H1 (cell line): ENCODE measurements around the gene TEX2. TPM values are rescaled to one million over a fixed set of nuclear protein-coding genes. Genes with fewer than 3 reads are reported as not detected.

Experiments
- CTCF ChIA-PET: fragments of 300-600 bp; sonication (Branson Sonifier 250); formaldehyde crosslinking; loops from one replicate; lab custom pipeline; 2021; ENCODE audit not compliant: partially characterized antibody; lab: Charles Lee
- POLR2A ChIA-PET: fragments of 300-600 bp; sonication (Branson Sonifier 250); formaldehyde crosslinking; loops from one replicate; lab custom pipeline; 2021; ENCODE audit warnings: inconsistent platforms; ENCODE audit not compliant: partially characterized antibody; lab: Charles Lee
- DNase-seq, 2 experiments: peaks; one replicate each; pipeline versions ENCODE4 v3.0.0 to v3.0.0-alpha.2; 2010 to 2022; ENCODE audit warnings: low spot score in 2 of 2, low read depth in 1 of 2, mixed read lengths in 1 of 2
- FAIRE-seq: peaks from 2 replicates; lab custom pipeline; 2011; peaks lifted over from hg19 to GRCh38; lab: Jason Lieb, UNC
- H2AFZ ChIP-seq: 2 replicates; pipeline ENCODE4 v1.8.1; 2012; ENCODE audit warnings: low read length, inconsistent platforms
- H2AK5ac ChIP-seq: 2 replicates; pipeline ENCODE4 v1.6.1; 2013; ENCODE audit warnings: low read depth, low read length
- H2BK120ac ChIP-seq: replicated peaks from 2 replicates; pipeline ENCODE3; 2013; ENCODE audit warnings: low read depth, low read length, inconsistent platforms
- H2BK12ac ChIP-seq: 2 replicates; pipeline ENCODE4 v1.6.1; 2013; ENCODE audit warnings: low read depth, low read length
- H2BK15ac ChIP-seq: 2 replicates; pipeline ENCODE4 v1.6.1; 2013; ENCODE audit warnings: low read length
- H2BK20ac ChIP-seq: 2 replicates; pipeline ENCODE4 v1.6.1; 2013; ENCODE audit warnings: low read length
- H2BK5ac ChIP-seq: 2 replicates; pipeline ENCODE4 v1.6.1; 2013; ENCODE audit warnings: low read depth, low read length
- H3K14ac ChIP-seq: 2 replicates; pipeline ENCODE4 v1.6.1; 2013; ENCODE audit warnings: inconsistent platforms; ENCODE audit not compliant: insufficient read length
- H3K18ac ChIP-seq: 2 replicates; pipeline ENCODE4 v1.6.1; 2013; ENCODE audit warnings: low read length; ENCODE audit errors: extremely low read depth
- H3K23ac ChIP-seq: 2 replicates; pipeline ENCODE4 v1.6.1; 2013; ENCODE audit warnings: inconsistent platforms; ENCODE audit not compliant: insufficient read length
- H3K23me2 ChIP-seq: 2 replicates; pipeline ENCODE4 v1.6.1; 2013; ENCODE audit warnings: low read depth, low read length
- H3K27ac ChIP-seq: 2 replicates; pipeline ENCODE4 v1.6.1; 2011; ENCODE audit warnings: low read depth, low read length, inconsistent platforms
- H3K27me3 ChIP-seq, 4 experiments: replicated peaks in 1 of 4; 1 replicate in 1 of 4; 2 replicates in 3 of 4; pipeline versions ENCODE4 v1.6.1 to v1.8.1; 2011 to 2013; ENCODE audit warnings: low read length in 3 of 4, mild to moderate bottlenecking in 3 of 4, inconsistent platforms in 2 of 4, mixed read lengths in 2 of 4, moderate library complexity in 1 of 4; ENCODE audit not compliant: control insufficient read depth in 3 of 4, insufficient read depth in 3 of 4; ENCODE audit errors: extremely low read depth in 1 of 4
- H3K36me3 ChIP-seq, 4 experiments: 2 replicates each; pipeline versions ENCODE4 v1.6.1 to v1.8.1; 2011 to 2013; ENCODE audit warnings: mild to moderate bottlenecking in 4 of 4, low read length in 3 of 4, moderate library complexity in 2 of 4, control low read depth in 1 of 4, inconsistent platforms in 1 of 4; ENCODE audit not compliant: insufficient read depth in 4 of 4, control insufficient read depth in 2 of 4
- H3K4ac ChIP-seq: replicated peaks from 2 replicates; pipeline ENCODE3; 2013; ENCODE audit warnings: low read length, low read depth, mixed read lengths, inconsistent platforms; ENCODE audit not compliant: insufficient read length
- H3K4me1 ChIP-seq, 4 experiments: replicated peaks in 1 of 4; 1 replicate in 1 of 4; 2 replicates in 3 of 4; pipeline versions ENCODE4 v1.6.1 to v1.8.1; 2011 to 2013; ENCODE audit warnings: low read length in 3 of 4, inconsistent platforms in 2 of 4, mixed read lengths in 1 of 4; ENCODE audit not compliant: insufficient read depth in 4 of 4, control insufficient read depth in 3 of 4
- H3K4me2 ChIP-seq, 2 experiments: 2 replicates each; pipeline versions ENCODE4 v1.6.1 to v1.8.1; 2011 to 2013; ENCODE audit warnings: low read depth in 2 of 2, low read length in 2 of 2, control low read depth in 1 of 2, inconsistent platforms in 1 of 2, mild to moderate bottlenecking in 1 of 2; ENCODE audit not compliant: insufficient read depth in 1 of 2
- H3K4me3 ChIP-seq, 4 experiments: fragments of 200-600, 300-600 bp in 1 of 4; sonication (generic), shearing (Covaris generic), sonication (Bioruptor Twin) in 1 of 4; 2 replicates each; pipeline versions ENCODE4 v1.5.1 to v1.8.1; 2011 to 2016; ENCODE audit warnings: low read length in 4 of 4, low read depth in 3 of 4, control low read depth in 2 of 4, inconsistent platforms in 2 of 4, mild to moderate bottlenecking in 2 of 4, mixed read lengths in 1 of 4, moderate library complexity in 1 of 4; ENCODE audit not compliant: insufficient read depth in 2 of 4; ENCODE audit errors: extremely low read depth in 1 of 4
- H3K56ac ChIP-seq: replicated peaks from 2 replicates; pipeline ENCODE3; 2013; ENCODE audit warnings: low read depth, mild to moderate bottlenecking, mixed read lengths, low read length, inconsistent platforms; ENCODE audit not compliant: insufficient read length
- H3K79me1 ChIP-seq: 2 replicates; pipeline ENCODE4 v1.6.1; 2013; ENCODE audit warnings: low read depth, low read length, control low read depth
- H3K79me2 ChIP-seq, 2 experiments: 2 replicates each; pipeline versions ENCODE4 v1.6.1 to v1.8.1; 2012 to 2013; ENCODE audit warnings: low read length in 2 of 2, mild to moderate bottlenecking in 2 of 2, inconsistent platforms in 1 of 2; ENCODE audit not compliant: insufficient read depth in 2 of 2, control insufficient read depth in 1 of 2
- H3K9ac ChIP-seq, 4 experiments: replicated peaks in 1 of 4; 1 replicate in 1 of 4; 2 replicates in 3 of 4; pipeline versions ENCODE4 v1.6.1 to v1.8.1; 2011 to 2013; ENCODE audit warnings: low read depth in 3 of 4, low read length in 3 of 4, control low read depth in 2 of 4, mild to moderate bottlenecking in 2 of 4, moderate library complexity in 2 of 4, inconsistent platforms in 1 of 4; ENCODE audit errors: extremely low read depth in 1 of 4
- H3K9me3 ChIP-seq, 2 experiments: 2 replicates each; pipeline versions ENCODE4 v1.6.1 to v1.8.1; 2012 to 2013; ENCODE audit warnings: mild to moderate bottlenecking in 2 of 2, moderate library complexity in 2 of 2, control low read depth in 1 of 2, inconsistent platforms in 1 of 2, low read depth in 1 of 2, low read length in 1 of 2, mixed read lengths in 1 of 2; ENCODE audit not compliant: insufficient read depth in 2 of 2
- H4K20me1 ChIP-seq, 2 experiments: replicated peaks in 1 of 2; 2 replicates each; pipeline versions ENCODE3 to v1.8.1; 2011 to 2013; ENCODE audit warnings: inconsistent platforms in 2 of 2, low read length in 2 of 2, mild to moderate bottlenecking in 1 of 2; ENCODE audit not compliant: insufficient read depth in 2 of 2, control insufficient read depth in 1 of 2
- H4K5ac ChIP-seq: 2 replicates; pipeline ENCODE4 v1.6.1; 2013; ENCODE audit warnings: low read length, low read depth, mixed read lengths, inconsistent platforms; ENCODE audit not compliant: insufficient read length
- H4K8ac ChIP-seq: 2 replicates; pipeline ENCODE4 v1.8.0; 2013; ENCODE audit warnings: mild to moderate bottlenecking, moderate library complexity, low read length, inconsistent platforms; ENCODE audit not compliant: insufficient read depth; ENCODE audit errors: extremely low read depth
- H4K91ac ChIP-seq: replicated peaks from 2 replicates; pipeline ENCODE3; 2013; ENCODE audit warnings: low read length, mixed read lengths, inconsistent platforms; ENCODE audit not compliant: insufficient read length
- CREB1 ChIP-seq: IDR thresholded peaks from 2 replicates; pipeline ENCODE4 v1.6.1; 2012; ENCODE audit warnings: inconsistent platforms
- GTF2F1 ChIP-seq: IDR thresholded peaks from 2 replicates; pipeline ENCODE4 v1.6.1; 2012; ENCODE audit warnings: low read depth, low read length, improper control_type of control experiment, borderline replicate concordance
- HDAC2 ChIP-seq, 2 experiments: fragments of 300-600 bp in 1 of 2; sonication (generic) in 1 of 2; IDR thresholded peaks; 2 replicates each; pipeline ENCODE4 v1.6.1; 2011 to 2012; ENCODE audit warnings: low read depth in 2 of 2, low read length in 2 of 2, mild to moderate bottlenecking in 2 of 2, moderate library complexity in 2 of 2, borderline replicate concordance in 1 of 2, inconsistent platforms in 1 of 2
- JUN ChIP-seq: IDR thresholded peaks from 2 replicates; pipeline ENCODE4 v1.6.1; 2011; ENCODE audit warnings: low read depth, mild to moderate bottlenecking, improper control_type of control experiment, low read length
- KDM5A ChIP-seq: fragments of 200-600 bp; IDR thresholded peaks from 2 replicates; pipeline ENCODE4 v1.7.1; 2012; ENCODE audit warnings: mild to moderate bottlenecking, low read length, inconsistent platforms, mixed read lengths
- SIX5 ChIP-seq: IDR thresholded peaks from 2 replicates; pipeline ENCODE4 v1.6.1; 2011; ENCODE audit warnings: mild to moderate bottlenecking, low read depth, low read length
- WGBS, 2 experiments: shearing (Covaris generic) in 1 of 2; methylation state at CpG; one replicate each; pipeline versions ENCODE4 v1.1.6 to v1.1.7; 2013 to 2015; ENCODE audit warnings: low lambda C conversion rate in 2 of 2, mixed read lengths in 2 of 2, inconsistent platforms in 1 of 2, low coverage in 1 of 2, missing lambda C conversion rate in 1 of 2; ENCODE audit not compliant: insufficient replicate concordance in 2 of 2, insufficient coverage in 1 of 2, insufficient read length in 1 of 2; ENCODE audit errors: extremely low coverage in 1 of 2, missing lambda C conversion rate in 1 of 2; 5-methylcytosine and 5-hydroxymethylcytosine counted together
- polyA plus RNA-seq, 7 experiments: library from polyadenylated mRNA; depleted of rRNA in 3 of 7; stranded (reverse) in 5 of 7; unstranded in 2 of 7; fragments of >200 nt in 5 of 7; fragments of 200-250 nt in 2 of 7; gene quantifications; 1 replicate in 5 of 7; 2 replicates in 1 of 7; 4 replicates in 1 of 7; pipeline versions ENCODE4 v1.2.1 to v1.2.3, GENCODE V29; 2011 to 2013; ENCODE audit warnings: missing spikeins in 2 of 7, mixed read lengths in 2 of 7
- total RNA-seq: library from RNA; stranded (reverse); fragmentation: NEBNext Ultra II Directional; extraction: Animal tissue kit (Norgen Biotek cat#: 25700); gene quantifications from 2 replicates; pipeline ENCODE4 v1.2.1, GENCODE V29; 2021

The TEX2 gene
- total and polyA plus RNA-seq, 2 of the 8 experiments (the other 6 are each of a cell fraction or from before 2014, with no cell fraction given), result 6.1 to 15.6 TPM

DNA sequence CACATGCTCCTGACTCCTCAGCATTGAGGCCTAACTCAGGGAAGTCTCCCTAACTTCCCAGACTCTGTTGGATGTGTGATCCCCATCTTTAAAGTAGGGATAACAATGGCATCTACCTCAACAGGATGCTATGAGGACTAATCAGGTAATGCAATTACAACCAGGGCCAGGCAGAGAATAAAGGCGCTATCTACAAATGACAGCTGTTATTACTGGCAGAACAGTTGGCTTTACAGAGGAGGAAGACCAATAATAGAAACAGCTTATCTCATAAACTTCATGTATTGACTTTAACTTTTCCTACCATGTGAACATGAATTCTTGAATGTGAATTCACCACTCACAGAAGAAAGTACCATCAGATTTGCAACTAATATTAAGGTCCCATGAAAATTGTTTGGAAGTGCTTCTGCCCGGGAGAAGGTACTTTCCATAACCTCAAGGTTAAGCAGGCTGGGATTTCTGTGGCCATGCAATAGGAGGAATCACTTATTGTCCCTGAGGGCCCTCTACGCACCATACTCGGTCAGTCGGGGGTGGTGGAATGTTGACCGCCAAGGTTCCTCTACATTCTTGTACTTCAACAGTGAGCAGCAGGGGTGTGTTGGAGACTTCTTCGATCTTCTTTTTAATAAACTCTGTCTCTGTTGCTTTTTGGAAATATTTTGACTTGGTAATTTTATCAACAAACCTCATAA lies 110.5 kb downstream of the TEX2 start:
- Histone ChIP-seq H4K8ac (no peak overlapping the region), H3K27me3 (no peaks in the 10 kb centered on the region), H4K20me1 (no peaks in the 10 kb centered on the region), H3K14ac (no peak overlapping the region), H3K18ac (no peak overlapping the region), H3K23me2 (no peaks in the 10 kb centered on the region; the same call in 1 of the 2 replicates), H3K27ac (no peak overlapping the region), H2BK15ac (no peak overlapping the region), H3K4me1 (peaks cover 0 to 2% (median 0%) of the 10 kb centered on the region in 4 experiments; a peak in 1 of 7 replicates), H3K4me3 (no peak overlapping the region), H2BK120ac (no peak overlapping the region), H3K56ac (no peak overlapping the region), H2BK20ac (no peak overlapping the region), H2BK12ac (no peak overlapping the region), H2AFZ (no peak overlapping the region), H3K4me2 (no peak overlapping the region), H3K79me1 (no peaks in the 10 kb centered on the region), H2BK5ac (no peak overlapping the region), H3K36me3 (peaks cover 0 to 6% (median 1%) of the 10 kb centered on the region in 4 experiments; a peak in 5 of 8 replicates), H3K9ac (no peak overlapping the region), H3K79me2 (no peaks in the 10 kb centered on the region), H3K4ac (no peak overlapping the region), H4K5ac (no peak overlapping the region), H3K23ac (no peak overlapping the region), H4K91ac (no peak overlapping the region), H3K9me3 (no peaks in the 10 kb centered on the region), H2AK5ac (no peak overlapping the region)
- CTCF ChIA-PET, result interaction anchor here (0.6 kb wide), 1 partner anchor 336 kb away, joined by 3 read pairs; no protein-coding TSS in a partner anchor
- WGBS, 2 experiments, result 93% methylated on average over 7 of the region's 7 CpGs; no CpG with 5 or more reads in 1 of the 2 experiments
- POLR2A ChIA-PET, result interaction anchor here (1.1 to 1.9 kb wide), 2 partner anchors 16 to 111 kb away, joined by 3 to 5 read pairs; partner anchors contain the start of gene TEX2
- FAIRE-seq, result no peak
- no peak for DNase-seq
- TF ChIP-seq SIX5, result no peak
- no peak for TF ChIP-seq KDM5A
- TF ChIP-seq HDAC2 (IDR thresholded peaks at IDR 0.05; ENCODE audit: borderline replicate concordance in 1 of 2, low read depth in 2 of 2, low read length in 2 of 2), result no peak
- no peak for TF ChIP-seq JUN
- no peak for TF ChIP-seq GTF2F1
- no peak for TF ChIP-seq CREB1
